GM12864 (cell line): Measurements from ENCODE around the gene MYL4.

Experiments used
- DNase-seq: peaks from one replicate; pipeline ENCODE4 v3.0.0-alpha.2; 2011; ENCODE audit warnings: low read depth
- H3K4me3 ChIP-seq: 2 replicates; pipeline ENCODE4 v1.5.1; 2011; ENCODE audit warnings: mild to moderate bottlenecking, low read depth, low read length, control low read depth
- TF ChIP-seq, protein P1 (sequence below): IDR thresholded peaks from 2 replicates; pipeline ENCODE4 v1.5.1; 2011; ENCODE audit warnings: low read depth, mild to moderate bottlenecking, moderate library complexity, low read length, control low read depth, inconsistent platforms; ENCODE audit errors: missing control alignments

Gene MYL4

GRCh38 chr17:47240806-47241205 lies 31.7 kb downstream of the MYL4 start:
- DNase-seq: no peak
- TF ChIP-seq, protein P1, sequence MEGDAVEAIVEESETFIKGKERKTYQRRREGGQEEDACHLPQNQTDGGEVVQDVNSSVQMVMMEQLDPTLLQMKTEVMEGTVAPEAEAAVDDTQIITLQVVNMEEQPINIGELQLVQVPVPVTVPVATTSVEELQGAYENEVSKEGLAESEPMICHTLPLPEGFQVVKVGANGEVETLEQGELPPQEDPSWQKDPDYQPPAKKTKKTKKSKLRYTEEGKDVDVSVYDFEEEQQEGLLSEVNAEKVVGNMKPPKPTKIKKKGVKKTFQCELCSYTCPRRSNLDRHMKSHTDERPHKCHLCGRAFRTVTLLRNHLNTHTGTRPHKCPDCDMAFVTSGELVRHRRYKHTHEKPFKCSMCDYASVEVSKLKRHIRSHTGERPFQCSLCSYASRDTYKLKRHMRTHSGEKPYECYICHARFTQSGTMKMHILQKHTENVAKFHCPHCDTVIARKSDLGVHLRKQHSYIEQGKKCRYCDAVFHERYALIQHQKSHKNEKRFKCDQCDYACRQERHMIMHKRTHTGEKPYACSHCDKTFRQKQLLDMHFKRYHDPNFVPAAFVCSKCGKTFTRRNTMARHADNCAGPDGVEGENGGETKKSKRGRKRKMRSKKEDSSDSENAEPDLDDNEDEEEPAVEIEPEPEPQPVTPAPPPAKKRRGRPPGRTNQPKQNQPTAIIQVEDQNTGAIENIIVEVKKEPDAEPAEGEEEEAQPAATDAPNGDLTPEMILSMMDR: no peak
- H3K4me3 ChIP-seq: no peak overlapping the region

DNA sequence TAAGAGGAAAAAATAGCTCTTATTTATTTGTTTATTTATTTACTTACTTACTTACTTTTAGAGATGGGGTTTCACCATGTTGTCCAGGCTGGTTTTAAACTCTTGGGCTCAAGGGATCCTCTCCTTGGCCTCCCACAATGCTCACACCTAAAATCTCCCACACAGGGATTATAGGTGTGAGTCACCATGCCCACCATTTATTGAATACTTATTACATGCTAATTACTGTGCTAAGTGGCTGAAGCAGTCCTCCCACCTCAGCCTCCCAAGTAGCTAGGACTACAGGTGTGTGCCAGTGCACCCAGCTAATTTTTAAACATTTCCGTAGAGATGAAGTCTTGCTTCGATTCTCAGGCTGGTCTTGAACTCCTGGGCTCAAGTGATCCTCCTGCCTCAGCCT lies 33.5 kb downstream of the MYL4 start:
- H3K4me3 ChIP-seq: no peak overlapping the region
- no peak for DNase-seq
- TF ChIP-seq, protein P1: no peak

DNA sequence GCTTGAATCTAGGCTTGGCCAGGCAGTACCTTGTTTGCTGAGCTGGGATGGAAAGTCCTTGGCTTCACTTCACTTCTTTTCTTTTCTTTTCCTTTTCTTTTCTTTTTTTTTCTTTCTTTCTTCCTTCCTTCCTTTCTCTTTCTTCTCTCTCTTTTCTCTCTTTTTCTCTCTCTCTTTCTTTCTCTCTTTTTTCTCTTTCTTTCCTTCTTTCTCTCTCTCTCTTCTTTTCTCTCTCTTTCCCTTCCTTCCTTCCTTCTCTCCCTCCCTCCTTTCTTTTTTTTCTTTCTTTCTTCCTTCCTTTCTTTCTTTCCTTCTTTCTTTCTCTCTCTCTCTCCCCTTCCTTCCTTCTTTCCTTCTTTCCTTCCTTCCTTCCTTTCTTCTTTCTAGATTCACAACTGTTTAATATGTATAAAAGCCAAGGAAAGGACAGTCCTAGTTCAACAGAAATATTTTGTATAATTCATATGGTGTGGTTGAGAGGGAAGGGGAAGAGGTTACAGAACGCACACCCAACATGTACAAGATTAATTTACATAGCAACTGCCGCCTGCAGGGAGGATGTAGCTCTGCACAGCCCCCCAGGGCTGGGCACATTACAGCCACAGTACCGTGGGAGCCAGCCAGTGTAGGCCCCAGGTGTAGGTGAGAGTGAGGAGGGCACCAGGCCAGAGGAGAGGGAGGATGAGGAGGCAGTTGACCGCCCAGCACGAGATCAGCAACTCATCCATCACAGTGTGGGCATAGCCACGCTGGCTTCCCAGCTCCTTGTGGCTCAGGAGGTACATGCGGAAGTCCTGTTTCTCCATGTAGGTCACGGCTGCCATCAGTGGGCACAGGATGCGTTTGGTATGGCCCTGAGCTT lies 34.8 kb downstream of the MYL4 start:
- no peak overlapping the region for H3K4me3 ChIP-seq
- TF ChIP-seq, protein P1: no peak
- no peak for DNase-seq

DNA sequence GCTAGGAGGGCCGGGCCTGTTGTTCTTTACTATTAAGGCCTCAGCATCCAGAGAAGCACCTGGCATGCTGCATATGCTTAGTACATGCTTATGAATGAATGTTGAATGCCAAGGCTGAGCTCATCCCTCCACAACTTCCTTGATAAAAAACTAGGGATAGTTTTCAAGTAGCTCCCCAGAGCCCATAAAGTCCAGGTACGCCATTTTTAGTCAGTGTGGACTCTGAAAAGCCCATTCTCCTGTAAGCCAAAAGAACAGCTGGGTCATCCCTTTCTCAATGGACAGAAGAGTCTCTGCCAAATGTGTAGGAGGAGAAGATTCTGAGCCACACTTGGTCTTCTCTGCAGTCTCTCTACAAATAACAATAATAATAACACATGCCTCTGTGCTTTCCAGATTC lies 35.5 kb downstream of the MYL4 start:
- no peak for DNase-seq
- H3K4me3 ChIP-seq: no peak overlapping the region
- TF ChIP-seq, protein P1: no peak

DNA sequence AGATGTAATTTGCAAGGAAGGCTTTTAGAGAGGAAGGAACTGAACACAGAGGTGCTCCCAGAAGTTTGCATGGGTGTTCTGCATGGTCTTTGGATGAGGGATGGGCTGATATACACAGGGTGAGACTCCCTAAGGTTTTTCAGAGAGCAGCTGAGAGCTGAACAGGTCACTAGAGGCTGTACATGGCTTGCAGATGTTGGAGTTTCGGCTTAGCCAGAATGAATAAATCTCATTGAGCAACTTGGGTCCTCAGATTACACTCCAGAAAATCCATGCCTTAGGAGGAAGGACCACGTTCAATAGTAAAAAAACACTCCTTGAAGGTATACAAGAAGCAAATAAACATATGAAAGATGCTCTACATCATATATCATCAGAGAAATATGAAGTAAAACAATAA lies 37.0 kb downstream of the MYL4 start:
- no peak overlapping the region for H3K4me3 ChIP-seq
- TF ChIP-seq, protein P1: no peak
- DNase-seq: no peak

- TF ChIP-seq, protein P1: no peak
- DNase-seq: no peak
- no peak overlapping the region for H3K4me3 ChIP-seq
Observed at GRCh38 chr17:47250855-47251254, 41.7 kb downstream of the MYL4 start.
